Lower lobe of right lung (tissue), 2 donors: ENCODE measurements around the gene TMEM150C. TPM values are rescaled to one million over a fixed set of nuclear protein-coding genes. Genes with fewer than 3 reads are reported as not detected.

ENCODE experiments used
- ATAC-seq, 2 donors: fragments of 200-7000 bp; cut with Tn5 transposase; one replicate each; pipeline ENCODE4 v1.9.1; 2020 to 2022; ENCODE audit warnings: mild to moderate bottlenecking in 2 of 2, moderate library complexity in 2 of 2
- DNase-seq: peaks from one replicate; pipeline ENCODE4 v3.0.0-alpha.2; 2020
- H3K27ac ChIP-seq: fragments of 200-600 bp; one replicate; pipeline ENCODE4 v1.8.0; 2022
- H3K27me3 ChIP-seq: fragments of 200-600 bp; one replicate; pipeline ENCODE4 v1.8.0; 2022; ENCODE audit warnings: low read depth
- H3K36me3 ChIP-seq: fragments of 200-600 bp; one replicate; pipeline ENCODE4 v1.8.0; 2022; ENCODE audit warnings: mild to moderate bottlenecking
- H3K4me1 ChIP-seq: fragments of 200-600 bp; one replicate; pipeline ENCODE4 v1.8.0; 2022
- H3K4me3 ChIP-seq: fragments of 200-600 bp; one replicate; pipeline ENCODE4 v1.8.0; 2022; ENCODE audit warnings: mild to moderate bottlenecking
- H3K9me3 ChIP-seq: fragments of 200-600 bp; one replicate; pipeline ENCODE4 v1.8.0; 2022
- intact Hi-C: fragments of 100-400 bp; cut with DNase I; formaldehyde crosslinking; loops from one replicate; pipeline ENCODE4 v1.11.0; 2022
- total RNA-seq: library from RNA; stranded (reverse); fragmentation: NEBNext Ultra II Directional; extraction: Animal tissue kit (Norgen Biotek cat#: 25700); gene quantifications from one replicate; pipeline ENCODE4 v1.2.1, GENCODE V29; 2021
- TF ChIP-seq, protein P1 (sequence below): fragments of 200-600 bp; IDR thresholded peaks from one replicate; pipeline ENCODE4 v1.8.0; 2022; ENCODE audit warnings: antibody characterized with exemption, mild to moderate bottlenecking
- donor health status: DM: no; HTN: yes; CAD: no; lungs with severe emphysema.

Gene TMEM150C
- total RNA-seq, 1 donor from 2014 or later, result 6.9 TPM

DNA sequence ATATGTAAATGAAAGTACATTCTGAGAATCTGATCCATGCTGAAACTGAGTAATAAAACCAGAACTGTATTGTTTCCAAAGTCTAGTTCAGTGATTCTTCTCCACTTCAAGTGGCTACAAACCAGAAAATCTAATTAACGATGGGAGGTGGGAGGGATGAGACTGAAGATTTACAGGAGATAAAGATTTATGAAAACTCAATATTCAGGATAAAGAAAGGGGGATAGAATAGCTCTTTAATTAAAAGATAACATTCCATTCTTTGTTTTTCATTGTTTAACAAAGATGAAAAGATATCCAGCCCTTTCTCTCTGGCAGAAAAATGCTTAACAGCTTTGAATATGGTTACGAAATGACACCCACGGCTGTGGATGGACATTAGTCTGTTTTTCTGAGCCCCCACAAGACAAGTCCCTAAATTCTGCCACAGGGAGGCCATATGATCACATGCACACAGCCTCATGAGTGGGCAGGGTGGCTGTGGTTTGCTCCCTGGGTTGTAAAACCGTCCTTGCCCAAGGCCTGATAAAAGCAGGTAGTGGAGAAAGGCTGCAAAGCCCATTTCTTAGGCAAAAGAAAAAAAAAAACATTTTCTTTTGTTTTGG is 36.4 kb downstream of the TMEM150C start:
- Histone ChIP-seq H3K36me3 (no peaks in the 10 kb centered on the region), H3K27me3 (no peaks in the 10 kb centered on the region), H3K4me3 (no peak overlapping the region), H3K9me3 (no peaks in the 10 kb centered on the region), H3K4me1 (no peaks in the 10 kb centered on the region), H3K27ac (no peak overlapping the region)
- intact Hi-C loops, result no loop called here
- DNase-seq, result no peak
- no peak for ATAC-seq
- TF ChIP-seq, protein P1, sequence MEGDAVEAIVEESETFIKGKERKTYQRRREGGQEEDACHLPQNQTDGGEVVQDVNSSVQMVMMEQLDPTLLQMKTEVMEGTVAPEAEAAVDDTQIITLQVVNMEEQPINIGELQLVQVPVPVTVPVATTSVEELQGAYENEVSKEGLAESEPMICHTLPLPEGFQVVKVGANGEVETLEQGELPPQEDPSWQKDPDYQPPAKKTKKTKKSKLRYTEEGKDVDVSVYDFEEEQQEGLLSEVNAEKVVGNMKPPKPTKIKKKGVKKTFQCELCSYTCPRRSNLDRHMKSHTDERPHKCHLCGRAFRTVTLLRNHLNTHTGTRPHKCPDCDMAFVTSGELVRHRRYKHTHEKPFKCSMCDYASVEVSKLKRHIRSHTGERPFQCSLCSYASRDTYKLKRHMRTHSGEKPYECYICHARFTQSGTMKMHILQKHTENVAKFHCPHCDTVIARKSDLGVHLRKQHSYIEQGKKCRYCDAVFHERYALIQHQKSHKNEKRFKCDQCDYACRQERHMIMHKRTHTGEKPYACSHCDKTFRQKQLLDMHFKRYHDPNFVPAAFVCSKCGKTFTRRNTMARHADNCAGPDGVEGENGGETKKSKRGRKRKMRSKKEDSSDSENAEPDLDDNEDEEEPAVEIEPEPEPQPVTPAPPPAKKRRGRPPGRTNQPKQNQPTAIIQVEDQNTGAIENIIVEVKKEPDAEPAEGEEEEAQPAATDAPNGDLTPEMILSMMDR, result no peak

DNA sequence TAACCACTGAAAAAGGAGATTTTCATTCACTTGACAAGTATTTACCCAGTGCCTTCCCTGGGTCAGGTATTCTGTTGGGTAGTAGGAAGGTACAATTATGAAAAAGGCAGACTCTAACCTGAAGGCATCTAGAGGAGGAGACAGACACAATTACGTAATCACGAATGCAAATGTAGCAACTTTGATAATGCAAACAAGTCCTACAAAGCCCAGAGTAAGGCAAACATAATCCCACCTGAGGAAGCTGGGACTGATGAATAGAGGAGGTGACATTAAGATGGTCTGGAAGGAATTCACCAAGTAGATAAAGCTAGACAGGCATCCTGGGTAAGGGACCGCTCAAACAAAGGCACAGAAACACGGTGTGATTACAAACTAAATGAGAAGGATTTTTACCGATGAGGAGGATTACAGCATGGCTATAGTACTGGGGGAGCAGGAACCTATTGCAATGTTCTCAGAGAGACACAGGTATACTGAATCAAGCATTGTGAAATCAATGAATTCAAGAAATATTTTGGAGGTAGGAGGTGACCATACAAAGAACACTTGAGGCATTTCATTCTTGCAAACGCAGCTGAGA is 37.1 kb downstream of the TMEM150C start:
- Histone ChIP-seq H3K27me3 (no peaks in the 10 kb centered on the region), H3K27ac (no peak overlapping the region), H3K9me3 (no peaks in the 10 kb centered on the region), H3K4me1 (no peaks in the 10 kb centered on the region), H3K4me3 (no peak overlapping the region), H3K36me3 (no peaks in the 10 kb centered on the region)
- DNase-seq (no peak), ATAC-seq (no peak)
- intact Hi-C loops, result no loop called here
- TF ChIP-seq, protein P1, result no peak

DNA sequence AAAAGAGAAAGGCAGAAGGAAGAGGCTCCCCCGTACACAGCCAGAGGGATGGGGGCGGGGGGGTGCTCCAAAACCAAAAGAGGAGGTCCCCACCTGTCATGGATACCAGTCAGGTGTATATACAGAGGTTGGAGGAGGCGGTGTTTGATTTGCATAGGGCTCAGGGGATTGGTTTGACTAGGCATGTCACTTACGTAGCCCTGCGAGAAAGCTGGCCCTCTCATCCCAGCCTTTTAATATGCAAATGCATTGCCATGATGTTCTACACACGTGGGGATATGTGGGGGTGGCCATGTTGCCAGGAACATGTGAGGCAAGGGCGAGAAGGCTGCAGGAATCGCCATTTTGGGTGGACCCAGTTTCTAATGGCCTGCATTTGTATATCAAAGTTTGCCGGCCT is 38.6 kb downstream of the TMEM150C start:
- TF ChIP-seq, protein P1, result no peak
- no peaks in the 10 kb centered on the region for H3K36me3 ChIP-seq
- no peaks in the 10 kb centered on the region for H3K4me1 ChIP-seq
- intact Hi-C loops, result no loop called here
- H3K4me3 ChIP-seq, result no peak overlapping the region
- no peaks in the 10 kb centered on the region for H3K27me3 ChIP-seq
- no peak overlapping the region for H3K27ac ChIP-seq
- H3K9me3 ChIP-seq, result no peaks in the 10 kb centered on the region
- no peak for DNase-seq
- ATAC-seq, result no peak

DNA sequence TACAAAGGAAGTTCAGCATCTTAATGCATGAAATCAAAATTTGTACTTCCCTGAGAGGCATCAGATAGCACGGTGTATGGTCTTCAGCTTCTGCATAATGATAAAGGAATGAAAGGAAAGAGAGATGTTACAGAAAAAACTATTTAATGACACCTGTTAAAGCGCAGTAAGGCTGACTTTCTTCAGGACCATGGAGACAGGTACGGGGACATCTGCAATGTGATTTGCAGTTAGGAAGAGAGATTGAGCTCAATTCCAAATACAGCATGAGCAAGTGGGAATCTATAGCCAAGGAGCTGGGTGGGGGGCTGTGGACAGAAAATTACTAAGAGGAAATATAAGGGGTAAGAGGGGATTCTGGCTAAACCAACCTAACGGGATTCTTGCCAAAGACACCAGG is 39.3 kb downstream of the TMEM150C start:
- no peak overlapping the region for H3K4me3 ChIP-seq
- ATAC-seq, result no peak
- H3K36me3 ChIP-seq, result no peaks in the 10 kb centered on the region
- H3K9me3 ChIP-seq, result no peaks in the 10 kb centered on the region
- no peak for DNase-seq
- H3K27me3 ChIP-seq, result no peaks in the 10 kb centered on the region
- H3K27ac ChIP-seq, result no peak overlapping the region
- TF ChIP-seq, protein P1, result no peak
- no peaks in the 10 kb centered on the region for H3K4me1 ChIP-seq
- intact Hi-C loops, result no loop called here

DNA sequence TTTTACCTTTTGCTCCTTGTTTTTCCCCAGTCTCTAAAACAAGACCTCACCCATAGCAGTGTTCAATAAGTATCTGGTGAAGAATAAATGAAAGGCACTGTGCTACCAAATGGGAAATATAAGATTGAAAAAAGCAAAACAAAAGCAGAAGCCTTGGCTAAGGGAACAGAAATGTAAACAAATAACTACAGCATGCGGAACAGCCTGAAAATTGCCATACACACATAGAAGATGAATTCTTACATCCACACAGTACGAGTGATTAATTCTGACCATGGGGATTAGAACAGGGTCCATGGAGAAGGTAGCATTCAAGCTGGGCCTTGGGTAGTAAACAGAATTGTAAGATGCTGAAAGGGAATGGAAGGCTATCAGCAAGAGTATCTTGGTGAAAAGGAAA is 40.5 kb downstream of the TMEM150C start:
- TF ChIP-seq, protein P1, result no peak
- Histone ChIP-seq H3K27me3 (no peaks in the 10 kb centered on the region), H3K9me3 (no peaks in the 10 kb centered on the region), H3K36me3 (no peaks in the 10 kb centered on the region), H3K27ac (no peak overlapping the region), H3K4me3 (no peak overlapping the region), H3K4me1 (no peaks in the 10 kb centered on the region)
- DNase-seq (no peak), ATAC-seq (no peak)
- intact Hi-C loops, result no loop called here
